Brain microvascular endothelial cell (primary cell): ENCODE results near the gene IKBKE.

Experiments used
- DNase-seq: peaks from one replicate; pipeline ENCODE4 v3.0.0-alpha.2; 2020
- H3K27ac ChIP-seq: fragments of 250-450 bp; sonication (Bioruptor Pico); 2 replicates; pipeline ENCODE4 v1.5.1; 2020; ENCODE audit warnings: mild to moderate bottlenecking, moderate library complexity
- H3K27me3 ChIP-seq: fragments of 250-450 bp; sonication (Bioruptor Pico); replicated peaks from 2 replicates; pipeline ENCODE4 v1.5.1; 2020; ENCODE audit warnings: mild to moderate bottlenecking
- H3K36me3 ChIP-seq: fragments of 250-450 bp; sonication (Bioruptor Pico); replicated peaks from 2 replicates; pipeline ENCODE4 v1.5.1; 2020; ENCODE audit warnings: mild to moderate bottlenecking
- H3K4me3 ChIP-seq: 2 replicates; pipeline ENCODE4 v1.5.1; 2011; ENCODE audit warnings: low read depth, mild to moderate bottlenecking, control low read depth, low read length, moderate library complexity
- in situ Hi-C: cut with HindIII; loops from 2 replicates; pipeline ENCODE4 v1.10.0; 2017; ENCODE audit warnings: low sequenced_read_pairs, low pct_ligation_motif_present
- TF ChIP-seq, protein P1 (sequence below): IDR thresholded peaks from 2 replicates; pipeline ENCODE4 v1.5.1; 2011; ENCODE audit warnings: low read depth, mild to moderate bottlenecking, moderate library complexity, low read length, control low read depth, inconsistent platforms; ENCODE audit errors: missing control alignments

IKBKE gene

DNA sequence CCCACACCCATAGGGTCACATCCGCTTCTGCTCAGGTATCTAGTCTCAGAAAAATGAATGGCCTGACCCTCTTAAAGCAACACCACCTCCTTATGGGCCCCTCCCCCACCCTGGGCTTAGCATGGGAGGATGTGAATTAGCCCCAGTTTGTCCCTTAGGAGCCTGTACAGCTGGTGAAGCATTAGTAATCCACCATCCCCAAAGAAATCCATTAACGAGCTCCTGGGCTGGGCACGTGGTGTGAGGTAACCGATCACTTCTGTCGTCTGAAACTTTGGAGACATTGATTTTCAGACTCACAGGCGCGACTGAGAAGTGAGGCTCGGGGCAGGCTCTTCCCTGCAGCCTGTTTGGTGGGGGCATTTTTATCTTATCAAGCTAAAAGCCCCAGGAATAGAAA lies 47.5 kb downstream of the IKBKE start:
- TF ChIP-seq, protein P1, sequence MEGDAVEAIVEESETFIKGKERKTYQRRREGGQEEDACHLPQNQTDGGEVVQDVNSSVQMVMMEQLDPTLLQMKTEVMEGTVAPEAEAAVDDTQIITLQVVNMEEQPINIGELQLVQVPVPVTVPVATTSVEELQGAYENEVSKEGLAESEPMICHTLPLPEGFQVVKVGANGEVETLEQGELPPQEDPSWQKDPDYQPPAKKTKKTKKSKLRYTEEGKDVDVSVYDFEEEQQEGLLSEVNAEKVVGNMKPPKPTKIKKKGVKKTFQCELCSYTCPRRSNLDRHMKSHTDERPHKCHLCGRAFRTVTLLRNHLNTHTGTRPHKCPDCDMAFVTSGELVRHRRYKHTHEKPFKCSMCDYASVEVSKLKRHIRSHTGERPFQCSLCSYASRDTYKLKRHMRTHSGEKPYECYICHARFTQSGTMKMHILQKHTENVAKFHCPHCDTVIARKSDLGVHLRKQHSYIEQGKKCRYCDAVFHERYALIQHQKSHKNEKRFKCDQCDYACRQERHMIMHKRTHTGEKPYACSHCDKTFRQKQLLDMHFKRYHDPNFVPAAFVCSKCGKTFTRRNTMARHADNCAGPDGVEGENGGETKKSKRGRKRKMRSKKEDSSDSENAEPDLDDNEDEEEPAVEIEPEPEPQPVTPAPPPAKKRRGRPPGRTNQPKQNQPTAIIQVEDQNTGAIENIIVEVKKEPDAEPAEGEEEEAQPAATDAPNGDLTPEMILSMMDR, result no peak
- DNase-seq, result no peak
- H3K27me3 ChIP-seq, result no peaks in the 10 kb centered on the region
- no peaks in the 10 kb centered on the region for H3K36me3 ChIP-seq
- no peak overlapping the region for H3K4me3 ChIP-seq
- in situ Hi-C loops, result no loop called here
- H3K27ac ChIP-seq, result no peak overlapping the region

DNA sequence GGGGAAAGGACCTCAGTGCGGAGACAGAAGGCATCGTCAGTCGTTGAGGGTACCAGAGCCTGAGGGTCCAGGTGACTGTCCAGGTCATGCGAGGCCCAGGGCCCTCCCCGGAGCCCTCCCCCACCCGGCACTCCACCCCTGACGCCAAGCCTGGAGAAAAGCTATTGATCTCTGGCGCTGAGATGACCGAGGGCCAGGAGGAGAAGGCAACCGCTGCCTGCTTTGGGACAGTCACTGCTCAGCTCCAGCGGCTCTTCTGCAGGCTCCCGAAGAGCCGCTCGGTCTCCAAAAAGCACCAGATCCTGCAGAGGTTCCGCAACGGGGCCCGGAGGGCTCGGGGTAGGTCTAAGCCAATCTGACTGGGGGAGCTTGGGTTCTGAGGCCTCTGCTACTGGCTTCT lies 47.9 kb downstream of the IKBKE start:
- Histone ChIP-seq H3K36me3 (no peaks in the 10 kb centered on the region), H3K4me3 (no peak overlapping the region), H3K27me3 (no peaks in the 10 kb centered on the region), H3K27ac (no peak overlapping the region)
- TF ChIP-seq, protein P1, result no peak
- no peak for DNase-seq
- in situ Hi-C loops, result no loop called here

DNA sequence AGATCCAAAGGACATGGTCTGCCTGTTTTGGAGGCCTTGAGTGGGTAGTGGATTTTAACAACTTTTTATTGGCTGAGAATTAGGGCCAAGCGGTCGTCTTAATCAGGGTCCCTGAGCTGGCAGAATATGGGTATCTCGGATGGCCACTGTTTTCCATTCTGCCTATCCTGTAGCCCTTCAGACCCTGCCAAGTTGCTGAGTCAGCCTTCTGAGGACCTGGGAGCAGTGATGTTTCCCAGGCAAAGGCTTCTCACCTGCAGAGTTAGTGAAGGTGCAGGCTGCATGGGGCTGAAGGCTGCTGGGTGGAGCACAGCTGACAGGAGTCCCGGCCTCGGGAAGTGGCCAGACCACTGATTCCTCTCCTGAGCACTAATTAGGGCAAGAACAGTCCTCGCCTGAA lies 48.5 kb downstream of the IKBKE start:
- in situ Hi-C loops, result no loop called here
- DNase-seq, result no peak
- TF ChIP-seq, protein P1, result no peak
- no peak overlapping the region for H3K4me3 ChIP-seq
- H3K36me3 ChIP-seq, result no peaks in the 10 kb centered on the region
- no peaks in the 10 kb centered on the region for H3K27me3 ChIP-seq
- no peak overlapping the region for H3K27ac ChIP-seq

DNA sequence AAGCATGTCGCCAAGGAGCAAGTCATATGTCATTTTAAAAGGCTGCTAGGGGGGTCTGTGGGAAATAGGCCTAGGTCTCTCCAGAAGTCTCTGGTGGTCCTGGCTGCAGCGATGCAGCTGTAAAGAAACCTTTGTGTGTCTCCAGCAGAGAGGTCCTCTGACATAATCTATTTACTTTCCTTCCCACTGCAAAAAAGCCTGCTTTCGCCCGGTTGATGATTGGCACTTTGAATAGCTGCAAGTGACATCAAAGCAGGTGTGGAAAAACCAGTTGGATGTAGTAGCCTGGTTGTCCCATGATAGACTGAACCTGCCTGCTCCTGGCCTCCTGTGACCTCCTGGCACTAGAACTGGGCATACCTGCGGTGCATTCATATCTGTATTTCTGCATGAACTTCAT lies 50.9 kb downstream of the IKBKE start:
- Histone ChIP-seq H3K27me3 (no peaks in the 10 kb centered on the region), H3K4me3 (no peak overlapping the region), H3K27ac (no peak overlapping the region), H3K36me3 (no peaks in the 10 kb centered on the region)
- in situ Hi-C loops, result no loop called here
- DNase-seq, result no peak
- TF ChIP-seq, protein P1, result no peak

DNA sequence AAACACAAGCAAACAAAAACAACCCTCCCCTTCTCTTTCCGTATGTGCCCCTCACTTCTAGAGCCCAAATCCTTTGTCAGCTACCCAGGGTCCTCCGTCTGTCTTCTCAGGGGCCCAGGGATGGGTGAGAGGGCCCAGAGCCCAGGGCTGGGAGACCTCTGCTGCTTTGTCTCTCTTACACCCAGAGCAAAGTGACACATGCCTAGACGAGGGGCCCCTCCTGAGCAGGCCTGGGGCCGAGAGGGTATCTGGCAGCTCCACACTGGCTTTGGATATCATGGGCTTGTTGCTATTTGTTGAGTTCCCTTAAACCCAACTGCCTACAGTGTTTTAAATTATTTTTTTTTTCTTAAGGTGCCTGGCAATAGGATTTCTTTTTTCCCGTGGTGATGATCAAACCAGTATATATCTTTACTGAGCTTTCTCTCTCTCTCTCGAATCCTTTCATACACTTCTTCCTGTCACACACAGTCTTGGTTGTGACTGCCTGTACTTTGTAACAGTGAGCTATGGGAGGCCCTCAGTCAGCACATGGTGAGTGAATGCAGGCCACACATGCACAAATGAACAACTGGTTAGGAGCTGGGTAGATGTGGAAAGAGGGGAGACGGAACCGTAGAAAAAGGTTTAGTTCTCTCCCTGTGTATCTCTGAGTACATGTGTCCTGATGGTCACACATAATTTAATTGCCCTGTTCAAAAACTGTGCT lies 51.6 kb downstream of the IKBKE start:
- Histone ChIP-seq H3K27me3 (no peaks in the 10 kb centered on the region), H3K36me3 (no peaks in the 10 kb centered on the region), H3K4me3 (no peak overlapping the region), H3K27ac (no peak overlapping the region)
- in situ Hi-C loops, result no loop called here
- TF ChIP-seq, protein P1, result no peak
- no peak for DNase-seq

DNA sequence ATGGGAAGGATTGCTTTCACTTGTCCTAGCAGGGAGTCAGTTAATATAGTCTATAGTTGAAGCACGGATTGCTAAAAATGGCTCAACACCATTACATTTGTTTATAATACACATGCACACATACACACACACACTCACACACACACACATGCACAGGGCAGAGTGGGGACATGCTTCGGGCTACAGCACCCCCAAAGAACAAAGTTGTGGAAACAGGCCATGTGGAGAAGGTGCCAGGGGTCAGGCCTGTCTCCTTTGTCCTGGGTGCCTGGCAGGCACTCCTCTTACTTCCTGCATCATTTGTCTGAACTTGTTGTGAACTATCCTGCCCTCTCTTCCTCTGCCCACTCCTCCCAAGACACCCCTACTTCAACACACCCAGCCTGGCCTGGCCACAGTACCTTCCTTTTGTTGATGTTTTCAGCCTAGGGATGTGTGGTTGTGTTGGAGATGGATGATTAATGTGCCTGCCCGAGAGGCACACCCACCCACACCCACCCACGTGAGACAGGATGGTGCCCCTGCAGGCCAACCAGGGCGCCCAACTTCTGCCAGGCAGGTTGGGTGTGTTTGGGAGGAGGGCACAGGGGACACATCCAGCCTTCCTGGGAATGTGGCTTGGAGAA lies 54.6 kb downstream of the IKBKE start:
- in situ Hi-C loops, result no loop called here
- Histone ChIP-seq H3K4me3 (no peak overlapping the region), H3K36me3 (no peaks in the 10 kb centered on the region)

More for the DNA sequence above, 54.6 kb downstream of the IKBKE start:
- Histone ChIP-seq H3K27me3 (no peaks in the 10 kb centered on the region), H3K27ac (no peak overlapping the region)
- TF ChIP-seq, protein P1, result no peak
- no peak for DNase-seq
